Measurements from ENCODE around the gene SRPK2. TPM values are rescaled to one million over a fixed set of nuclear protein-coding genes. Genes with fewer than 3 reads are reported as not detected.

Gene SRPK2
- total and polyA plus RNA-seq, 12 donors, result 10.5 to 40.4 (median 35.1) TPM

GRCh38 chr7:105213611-105214010 is 175.1 kb downstream of the SRPK2 start:
- WGBS, 2 donors, result 82 to 88% methylated on average over 2 of the region's 2 CpGs
- no peak for TF ChIP-seq CTCF (IDR thresholded peaks at IDR 0.05)
- Histone ChIP-seq H3K9me3 (peaks cover 0 to 4% (median 0%) of the 10 kb centered on the region in 11 donors), H3K27ac (peak overlapping the region in 1 of 10 donors; percentile 5), H3K36me3 (peaks cover 0 to 4% (median 0%) of the 10 kb centered on the region in 9 donors), H3K4me1 (peaks cover 5 to 44% (median 15%) of the 10 kb centered on the region in 9 donors), H3K4me3 (no peak overlapping the region), H3K27me3 (no peaks in the 10 kb centered on the region)
- intact Hi-C loops (cut with DNase I), result no loop called here
- ATAC-seq (no peak), DNase-seq (no peak)

- DNase-seq (no peak), ATAC-seq (no peak)
- peaks cover 0 to 4% (median 0%) of the 10 kb centered on the region in 9 donors for H3K36me3 ChIP-seq
- no peak overlapping the region for H3K27ac ChIP-seq
- no peaks in the 10 kb centered on the region for H3K27me3 ChIP-seq
- peaks cover 5 to 45% (median 15%) of the 10 kb centered on the region in 9 donors for H3K4me1 ChIP-seq
- no peak overlapping the region for H3K4me3 ChIP-seq
- TF ChIP-seq CTCF (IDR thresholded peaks at IDR 0.05), result no peak
- intact Hi-C loops (cut with DNase I), result no loop called here
- peaks cover 0 to 4% (median 0%) of the 10 kb centered on the region in 11 donors for H3K9me3 ChIP-seq
- WGBS, 2 donors, result 85 to 94% methylated on average over 1 of the region's 1 CpG
These were observed 176.5 kb downstream of the SRPK2 start for GRCh38 chr7:105212212-105212611.

- peak overlapping the region in 6 of 10 donors; percentile 5 to 61 (median 39) for H3K27ac ChIP-seq
- H3K4me1 ChIP-seq, result peaks cover 5 to 52% (median 15%) of the 10 kb centered on the region in 9 donors
- DNase-seq (peak; percentile 29 to 51), ATAC-seq (peak; percentile 78 to 90 (median 88))
- 13 to 19% methylated on average over 5 of the region's 5 CpGs for WGBS, 2 donors
- intact Hi-C loops (cut with DNase I), result loop anchor here in 1 of 10 donors (1.0 kb wide), 1 partner anchor 45 kb away; no protein-coding TSS in a partner anchor
- TF ChIP-seq CTCF (IDR thresholded peaks at IDR 0.05), result peak in 2 of 9 donors; percentile 13 to 16
- H3K9me3 ChIP-seq, result peaks cover 0 to 4% (median 0%) of the 10 kb centered on the region in 11 donors
- no peaks in the 10 kb centered on the region for H3K27me3 ChIP-seq
- H3K36me3 ChIP-seq, result peaks cover 0 to 4% (median 0%) of the 10 kb centered on the region in 9 donors
- peak overlapping the region in 2 of 10 donors; percentile 4 to 18 for H3K4me3 ChIP-seq
These were observed 178.0 kb downstream of the SRPK2 start for GRCh38 chr7:105210721-105211205.

- peaks cover 5 to 53% (median 15%) of the 10 kb centered on the region in 9 donors for H3K4me1 ChIP-seq
- no peak for TF ChIP-seq CTCF (IDR thresholded peaks at IDR 0.05)
- intact Hi-C loops (cut with DNase I), result loop anchor here in 1 of 10 donors (1.0 kb wide), 1 partner anchor 45 kb away; no protein-coding TSS in a partner anchor
- peaks cover 0 to 3% (median 0%) of the 10 kb centered on the region in 9 donors for H3K36me3 ChIP-seq
- peaks cover 0 to 4% (median 0%) of the 10 kb centered on the region in 11 donors for H3K9me3 ChIP-seq
- DNase-seq (no peak), ATAC-seq (no peak)
- H3K27me3 ChIP-seq, result no peaks in the 10 kb centered on the region
- peak overlapping the region in 2 of 10 donors; percentile 22 to 55 for H3K27ac ChIP-seq
- WGBS, 2 donors, result 59 to 65% methylated on average over 3 of the region's 3 CpGs
- H3K4me3 ChIP-seq, result no peak overlapping the region
These were observed 178.9 kb downstream of the SRPK2 start for GRCh38 chr7:105209870-105210269.

All from heart right ventricle (tissue), 16 donors.